Measurements from ENCODE around the gene SLC39A3. TPM values are rescaled to one million over a fixed set of nuclear protein-coding genes. Genes with fewer than 3 reads are reported as not detected.

Gene SLC39A3
- polyA plus RNA-seq, 4 donors = 10.7 to 39.1 (median 15.1) TPM

DNA sequence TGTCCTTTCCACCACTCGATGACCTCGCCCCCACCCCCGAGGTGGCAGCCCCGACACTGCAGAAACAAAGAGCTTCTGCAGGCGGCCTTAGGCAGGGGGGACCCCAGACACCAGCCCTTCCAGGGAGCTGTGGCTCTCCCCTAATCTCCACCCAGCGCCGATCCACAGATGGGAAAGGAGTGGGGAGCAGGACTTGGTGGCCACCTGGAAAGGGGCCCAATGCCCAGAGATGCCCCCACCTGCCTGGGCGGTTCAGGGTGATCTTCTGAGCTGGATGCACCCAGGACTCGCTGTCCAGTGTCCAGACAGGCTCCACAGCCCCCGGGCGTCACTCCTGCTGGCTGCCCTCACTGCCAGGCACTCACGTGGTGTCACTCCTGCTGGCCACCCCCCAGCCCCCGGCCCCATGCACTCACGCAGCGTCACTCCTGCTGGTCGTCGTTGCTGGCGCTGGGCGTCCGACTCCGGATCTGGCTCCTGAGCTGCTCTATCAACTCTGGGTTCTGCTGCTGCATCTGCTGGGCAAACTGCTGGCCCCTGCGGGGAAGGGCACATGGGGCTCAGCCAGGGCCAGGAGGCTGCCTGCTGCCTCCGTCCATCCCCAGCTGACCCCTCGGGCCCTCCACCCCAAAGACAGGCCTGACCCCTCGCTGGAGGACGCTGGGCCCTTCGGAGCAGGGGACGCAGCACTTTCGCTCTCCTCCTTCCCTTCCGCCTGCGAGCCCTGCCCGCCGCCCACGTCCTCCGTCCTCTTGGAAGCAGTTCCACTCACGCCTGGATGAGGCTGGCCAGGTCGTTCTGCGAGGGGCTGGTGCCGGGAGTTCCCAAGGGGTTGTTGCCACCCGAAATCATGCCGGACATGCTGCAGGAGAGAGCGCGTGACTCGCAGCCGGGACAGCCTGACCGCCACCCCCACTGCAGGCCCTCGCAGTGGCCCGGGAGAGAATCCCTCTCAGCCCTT is 17.4 kb upstream of the SLC39A3 start:
- 95 to 97% (median 96%) methylated on average over 46 to 48 of the region's 48 CpGs for WGBS, 3 donors
- Histone ChIP-seq H3K4me3 (ENCODE audit: low read depth in 1 of 3, low read length in 3 of 3) (no peak overlapping the region), H3K36me3 (ENCODE audit: control insufficient read depth in 3 of 3, insufficient read depth in 2 of 3, low read depth in 1 of 3, low read length in 3 of 3) (peaks cover 10 to 80% (median 19%) of the 10 kb centered on the region in 3 donors), H3K4me1 (ENCODE audit: control insufficient read depth in 3 of 3, insufficient read depth in 2 of 3, low read depth in 1 of 3, low read length in 2 of 3) (no peaks in the 10 kb centered on the region), H3K27ac (ENCODE audit: low read depth in 1 of 3, low read length in 2 of 3) (no peak overlapping the region), H3K27me3 (ENCODE audit: control insufficient read depth in 3 of 3, insufficient read depth in 3 of 3, low read length in 3 of 3) (no peaks in the 10 kb centered on the region), H3K9me3 (ENCODE audit: control insufficient read depth in 2 of 2, insufficient read depth in 1 of 2, low read depth in 1 of 2, low read length in 1 of 2) (no peaks in the 10 kb centered on the region)
- DNase-seq (no peak), FAIRE-seq (no peak)

DNA sequence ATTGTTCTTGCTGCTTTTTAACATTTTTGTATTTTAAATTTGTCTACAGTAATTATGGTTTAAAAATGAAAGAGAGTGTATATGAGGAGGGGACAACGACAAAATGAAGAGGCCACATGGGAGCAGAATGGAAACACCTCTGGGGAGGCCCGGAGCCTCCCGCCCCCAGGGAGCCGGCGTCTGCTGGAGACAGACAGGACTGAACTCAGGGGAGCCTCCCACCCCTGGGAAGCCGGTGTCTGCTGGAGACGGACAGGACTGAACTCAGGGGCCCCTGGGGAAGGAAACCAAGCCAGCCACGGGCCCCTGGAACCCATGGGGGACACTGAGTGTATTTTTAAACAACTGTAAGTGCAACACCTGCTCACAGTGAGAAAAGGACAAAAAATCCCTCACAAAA is 16.7 kb upstream of the SLC39A3 start:
- 76 to 89% (median 84%) methylated on average over 8 of the region's 8 CpGs for WGBS, 3 donors
- no peaks in the 10 kb centered on the region for H3K27me3 ChIP-seq (ENCODE audit: control insufficient read depth in 3 of 3, insufficient read depth in 3 of 3, low read length in 3 of 3)
- FAIRE-seq (no peak), DNase-seq (no peak)
- H3K9me3 ChIP-seq (ENCODE audit: control insufficient read depth in 2 of 2, insufficient read depth in 1 of 2, low read depth in 1 of 2, low read length in 1 of 2) = no peaks in the 10 kb centered on the region
- H3K27ac ChIP-seq (ENCODE audit: low read depth in 1 of 3, low read length in 2 of 3) = no peak overlapping the region
- peaks cover 10 to 73% (median 16%) of the 10 kb centered on the region in 3 donors for H3K36me3 ChIP-seq (ENCODE audit: control insufficient read depth in 3 of 3, insufficient read depth in 2 of 3, low read depth in 1 of 3, low read length in 3 of 3)
- no peaks in the 10 kb centered on the region for H3K4me1 ChIP-seq (ENCODE audit: control insufficient read depth in 3 of 3, insufficient read depth in 2 of 3, low read depth in 1 of 3, low read length in 2 of 3)
- no peak overlapping the region for H3K4me3 ChIP-seq (ENCODE audit: low read depth in 1 of 3, low read length in 3 of 3)

DNA sequence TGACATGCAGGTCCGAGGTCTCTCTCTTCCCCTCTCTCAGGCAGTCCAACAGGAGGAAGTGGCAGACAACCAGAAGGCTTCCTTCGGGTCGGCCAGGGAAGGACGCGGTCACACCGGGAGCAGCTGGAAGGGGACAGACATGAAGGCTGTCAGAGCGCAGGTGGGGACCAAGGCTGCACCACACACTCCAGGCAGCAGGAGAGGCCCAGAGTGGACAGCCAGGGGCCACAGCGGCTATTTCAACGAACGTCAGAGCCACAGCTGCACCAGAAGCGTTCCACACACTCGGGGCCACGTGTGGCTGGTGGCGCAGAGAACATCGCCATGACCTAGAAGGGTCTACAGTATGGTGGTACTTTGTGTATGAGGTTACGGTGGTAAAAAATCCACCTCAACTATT is 16.0 kb upstream of the SLC39A3 start:
- FAIRE-seq (no peak), DNase-seq (no peak)
- H3K36me3 ChIP-seq (ENCODE audit: control insufficient read depth in 3 of 3, insufficient read depth in 2 of 3, low read depth in 1 of 3, low read length in 3 of 3) = peaks cover 3 to 66% (median 12%) of the 10 kb centered on the region in 3 donors
- H3K4me1 ChIP-seq (ENCODE audit: control insufficient read depth in 3 of 3, insufficient read depth in 2 of 3, low read depth in 1 of 3, low read length in 2 of 3) = no peaks in the 10 kb centered on the region
- WGBS, 3 donors = 92 to 94% (median 93%) methylated on average over 16 of the region's 16 CpGs
- H3K4me3 ChIP-seq (ENCODE audit: low read depth in 1 of 3, low read length in 3 of 3) = no peak overlapping the region
- H3K9me3 ChIP-seq (ENCODE audit: control insufficient read depth in 2 of 2, insufficient read depth in 1 of 2, low read depth in 1 of 2, low read length in 1 of 2) = no peaks in the 10 kb centered on the region
- H3K27ac ChIP-seq (ENCODE audit: low read depth in 1 of 3, low read length in 2 of 3) = no peak overlapping the region
- no peaks in the 10 kb centered on the region for H3K27me3 ChIP-seq (ENCODE audit: control insufficient read depth in 3 of 3, insufficient read depth in 3 of 3, low read length in 3 of 3)

DNA sequence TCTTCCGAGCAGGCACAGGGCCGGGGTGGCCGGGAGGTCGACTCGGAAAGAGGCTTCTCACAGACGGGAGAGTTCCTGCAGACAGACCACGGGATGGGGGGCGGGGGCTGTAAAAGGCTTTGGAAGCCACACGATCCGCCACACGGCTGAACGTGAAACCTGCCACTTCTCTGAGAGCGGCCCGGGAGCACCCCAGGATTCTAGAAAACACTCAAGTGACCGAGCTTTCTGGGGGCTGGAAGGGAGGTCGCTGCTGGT is 15.6 kb upstream of the SLC39A3 start:
- FAIRE-seq (no peak), DNase-seq (no peak)
- Histone ChIP-seq H3K36me3 (ENCODE audit: control insufficient read depth in 3 of 3, insufficient read depth in 2 of 3, low read depth in 1 of 3, low read length in 3 of 3) (peaks cover 0 to 62% (median 12%) of the 10 kb centered on the region in 3 donors), H3K27me3 (ENCODE audit: control insufficient read depth in 3 of 3, insufficient read depth in 3 of 3, low read length in 3 of 3) (no peaks in the 10 kb centered on the region), H3K4me3 (ENCODE audit: low read depth in 1 of 3, low read length in 3 of 3) (no peak overlapping the region), H3K4me1 (ENCODE audit: control insufficient read depth in 3 of 3, insufficient read depth in 2 of 3, low read depth in 1 of 3, low read length in 2 of 3) (no peaks in the 10 kb centered on the region), H3K9me3 (ENCODE audit: control insufficient read depth in 2 of 2, insufficient read depth in 1 of 2, low read depth in 1 of 2, low read length in 1 of 2) (no peaks in the 10 kb centered on the region), H3K27ac (ENCODE audit: low read depth in 1 of 3, low read length in 2 of 3) (no peak overlapping the region)
- 92 to 95% (median 94%) methylated on average over 16 of the region's 16 CpGs for WGBS, 3 donors

DNA sequence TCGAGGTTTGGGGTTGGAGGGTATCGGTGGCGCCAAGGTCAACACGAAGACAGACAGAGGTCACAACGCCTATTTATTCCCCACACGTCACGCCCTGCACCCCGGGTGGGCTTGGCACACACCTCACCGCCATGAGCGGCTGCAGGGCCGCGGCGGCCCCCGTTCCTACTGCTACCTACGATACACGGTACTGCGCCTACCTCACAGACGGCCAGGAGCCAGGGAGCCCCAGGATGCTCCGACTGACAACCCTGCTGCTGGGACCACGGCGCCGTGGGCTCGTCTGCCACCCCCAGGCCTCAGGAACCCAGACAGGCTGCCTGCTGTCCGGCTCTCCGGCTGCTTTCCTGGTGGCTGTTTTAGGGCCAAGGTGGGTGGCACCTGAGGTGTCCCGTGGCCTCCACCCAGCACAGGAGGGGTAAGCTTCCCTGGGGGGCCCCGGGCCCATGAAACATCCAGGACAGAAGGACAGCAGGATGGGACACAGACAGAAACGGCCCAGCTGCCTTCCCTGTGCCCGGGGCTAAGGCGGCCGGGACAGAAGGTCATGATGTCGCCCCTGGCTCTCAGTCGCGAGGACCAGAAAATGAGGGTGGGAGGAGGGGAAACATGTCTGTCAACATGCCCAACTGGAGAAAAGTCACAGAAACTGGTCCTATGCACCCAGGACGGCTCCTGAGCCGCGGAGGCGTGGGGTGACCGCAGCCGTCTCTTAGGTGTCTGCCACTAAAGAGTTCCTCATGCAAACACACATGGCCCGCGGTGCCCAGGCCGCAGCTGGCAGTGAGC is 15.0 kb upstream of the SLC39A3 start:
- H3K27me3 ChIP-seq (ENCODE audit: control insufficient read depth in 3 of 3, insufficient read depth in 3 of 3, low read length in 3 of 3) = no peaks in the 10 kb centered on the region
- H3K4me3 ChIP-seq (ENCODE audit: low read depth in 1 of 3, low read length in 3 of 3) = no peak overlapping the region
- no peak for FAIRE-seq
- H3K27ac ChIP-seq (ENCODE audit: low read depth in 1 of 3, low read length in 2 of 3) = no peak overlapping the region
- 94 to 96% (median 96%) methylated on average over 43 of the region's 43 CpGs for WGBS, 3 donors
- no peak for DNase-seq
- no peaks in the 10 kb centered on the region for H3K9me3 ChIP-seq (ENCODE audit: control insufficient read depth in 2 of 2, insufficient read depth in 1 of 2, low read depth in 1 of 2, low read length in 1 of 2)
- H3K4me1 ChIP-seq (ENCODE audit: control insufficient read depth in 3 of 3, insufficient read depth in 2 of 3, low read depth in 1 of 3, low read length in 2 of 3) = no peaks in the 10 kb centered on the region
- H3K36me3 ChIP-seq (ENCODE audit: control insufficient read depth in 3 of 3, insufficient read depth in 2 of 3, low read depth in 1 of 3, low read length in 3 of 3) = peaks cover 0 to 61% (median 12%) of the 10 kb centered on the region in 3 donors

DNA sequence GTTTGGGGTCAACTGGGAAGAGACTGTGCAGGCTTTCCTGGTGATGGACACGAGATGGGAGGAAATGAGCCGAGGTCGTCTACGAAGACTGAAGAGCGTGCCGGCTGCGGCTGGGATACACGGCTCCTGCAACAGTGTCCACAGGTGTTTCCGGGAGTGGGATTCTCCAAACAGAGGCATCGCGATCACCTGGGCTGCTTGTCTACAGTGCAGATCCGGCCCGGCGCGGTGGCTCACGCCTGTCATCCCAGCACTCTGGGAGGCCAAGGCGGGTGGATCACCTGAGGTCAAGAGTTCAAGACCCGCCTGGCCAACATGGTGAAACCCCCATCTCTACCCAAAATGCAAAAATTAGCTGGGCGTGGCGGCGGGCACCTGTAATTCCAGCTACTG is 11.6 kb upstream of the SLC39A3 start:
- no peak for FAIRE-seq
- no peak for DNase-seq
- Histone ChIP-seq H3K36me3 (ENCODE audit: control insufficient read depth in 3 of 3, insufficient read depth in 2 of 3, low read depth in 1 of 3, low read length in 3 of 3) (peaks cover 0 to 34% (median 9%) of the 10 kb centered on the region in 3 donors), H3K4me1 (ENCODE audit: control insufficient read depth in 3 of 3, insufficient read depth in 2 of 3, low read depth in 1 of 3, low read length in 2 of 3) (no peaks in the 10 kb centered on the region), H3K27me3 (ENCODE audit: control insufficient read depth in 3 of 3, insufficient read depth in 3 of 3, low read length in 3 of 3) (no peaks in the 10 kb centered on the region), H3K9me3 (ENCODE audit: control insufficient read depth in 2 of 2, insufficient read depth in 1 of 2, low read depth in 1 of 2, low read length in 1 of 2) (no peaks in the 10 kb centered on the region), H3K4me3 (ENCODE audit: low read depth in 1 of 3, low read length in 3 of 3) (no peak overlapping the region), H3K27ac (ENCODE audit: low read depth in 1 of 3, low read length in 2 of 3) (no peak overlapping the region)
- WGBS, 3 donors = 87 to 92% (median 91%) methylated on average over 20 to 21 of the region's 21 CpGs

DNA sequence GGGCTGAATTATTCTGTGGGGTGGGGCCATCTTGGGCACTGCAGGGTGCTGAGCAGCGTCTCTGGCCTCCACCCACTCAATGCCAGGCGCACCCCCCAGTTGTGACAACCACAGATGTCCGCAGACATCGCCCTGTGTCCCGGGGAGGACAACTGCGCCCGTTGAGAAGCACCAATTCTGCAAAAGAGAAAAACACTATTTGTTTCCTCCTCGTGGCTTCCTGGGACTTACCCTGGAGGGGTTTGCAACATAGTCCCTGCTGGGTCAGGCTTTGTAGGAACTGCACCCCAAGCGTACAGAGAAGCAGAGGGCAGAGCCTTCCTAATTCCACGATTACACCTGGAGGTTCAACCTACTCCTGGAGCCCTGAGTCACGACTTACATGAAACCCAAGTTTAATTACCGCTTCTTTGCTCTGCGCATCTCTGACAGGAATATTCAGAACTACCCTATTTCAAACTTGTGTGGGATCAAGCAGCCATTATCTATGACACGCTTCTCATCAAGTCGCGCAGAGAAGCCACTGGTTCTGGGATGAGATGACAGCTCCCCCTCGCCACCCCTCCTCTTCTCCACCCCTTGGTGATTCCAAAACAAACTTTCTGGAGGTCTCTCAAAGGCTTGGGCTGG is 11.1 kb upstream of the SLC39A3 start:
- Histone ChIP-seq H3K27ac (ENCODE audit: low read depth in 1 of 3, low read length in 2 of 3) (no peak overlapping the region), H3K4me1 (ENCODE audit: control insufficient read depth in 3 of 3, insufficient read depth in 2 of 3, low read depth in 1 of 3, low read length in 2 of 3) (no peaks in the 10 kb centered on the region), H3K4me3 (ENCODE audit: low read depth in 1 of 3, low read length in 3 of 3) (no peak overlapping the region), H3K9me3 (ENCODE audit: control insufficient read depth in 2 of 2, insufficient read depth in 1 of 2, low read depth in 1 of 2, low read length in 1 of 2) (no peaks in the 10 kb centered on the region), H3K27me3 (ENCODE audit: control insufficient read depth in 3 of 3, insufficient read depth in 3 of 3, low read length in 3 of 3) (no peaks in the 10 kb centered on the region), H3K36me3 (ENCODE audit: control insufficient read depth in 3 of 3, insufficient read depth in 2 of 3, low read depth in 1 of 3, low read length in 3 of 3) (peaks cover 0 to 29% (median 9%) of the 10 kb centered on the region in 3 donors)
- FAIRE-seq = no peak
- DNase-seq = no peak
- WGBS, 3 donors = 75 to 77% (median 77%) methylated on average over 17 of the region's 17 CpGs

DNA sequence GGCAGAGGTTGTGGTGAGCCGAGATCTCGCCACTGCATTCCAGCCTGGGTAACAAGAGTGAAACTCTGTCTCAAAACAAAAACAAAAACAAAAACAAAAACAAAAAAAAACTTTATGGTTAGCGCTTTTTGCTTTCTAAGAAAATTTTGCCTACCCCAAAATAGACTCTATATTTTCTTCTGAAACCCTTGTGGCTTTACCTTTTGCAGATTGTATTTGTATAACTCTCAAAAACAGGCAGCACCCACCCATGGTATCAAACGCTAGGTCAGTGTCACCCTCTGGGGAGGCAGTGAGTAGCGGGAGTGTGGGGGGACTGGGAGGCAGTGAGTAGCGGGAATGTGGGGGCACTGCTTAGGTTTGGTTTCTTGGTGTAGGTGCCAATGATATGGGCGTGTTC is 7.5 kb upstream of the SLC39A3 start:
- DNase-seq = no peak
- Histone ChIP-seq H3K36me3 (ENCODE audit: control insufficient read depth in 3 of 3, insufficient read depth in 2 of 3, low read depth in 1 of 3, low read length in 3 of 3) (no peaks in the 10 kb centered on the region), H3K9me3 (ENCODE audit: control insufficient read depth in 2 of 2, insufficient read depth in 1 of 2, low read depth in 1 of 2, low read length in 1 of 2) (no peaks in the 10 kb centered on the region), H3K4me3 (ENCODE audit: low read depth in 1 of 3, low read length in 3 of 3) (no peak overlapping the region), H3K4me1 (ENCODE audit: control insufficient read depth in 3 of 3, insufficient read depth in 2 of 3, low read depth in 1 of 3, low read length in 2 of 3) (no peaks in the 10 kb centered on the region), H3K27ac (ENCODE audit: low read depth in 1 of 3, low read length in 2 of 3) (no peak overlapping the region), H3K27me3 (ENCODE audit: control insufficient read depth in 3 of 3, insufficient read depth in 3 of 3, low read length in 3 of 3) (no peaks in the 10 kb centered on the region)
- FAIRE-seq = no peak
- WGBS, 3 donors = 74 to 77% (median 77%) methylated on average over 7 of the region's 7 CpGs
